CD14-positive monocyte (primary cell): Measurements from ENCODE around the gene MICU1. TPM values are rescaled to one million over a fixed set of nuclear protein-coding genes. Genes with fewer than 3 reads are reported as not detected.
A peak's percentile ranks its signal among the peaks of the same experiment; 100 is the strongest.
"Not testable (repeated sequence)": the region's sequence is repeated elsewhere in the genome, so short reads cannot be mapped to it uniquely, and the experiment has no call there.

ENCODE experiments used
- DNase-seq, 3 donors: peaks; one replicate each; pipeline ENCODE4 v3.0.0-alpha.2; 2011 to 2022
- H2AFZ ChIP-seq: 2 replicates; pipeline ENCODE4 v1.6.0; 2012; ENCODE audit warnings: mild to moderate bottlenecking, low read depth, low read length, inconsistent platforms; ENCODE audit not compliant: insufficient read depth, poor library complexity, severe bottlenecking
- H3K27ac ChIP-seq, 2 donors: 1 replicate in 1 of 2; 2 replicates in 1 of 2; pipeline ENCODE4 v1.5.1; 2012 to 2013; ENCODE audit warnings: low read length in 2 of 2, control low read depth in 1 of 2, inconsistent platforms in 1 of 2, low read depth in 1 of 2, mild to moderate bottlenecking in 1 of 2
- H3K27me3 ChIP-seq, 2 donors: one replicate each; pipeline versions ENCODE4 v1.6.0 to v1.6.1; 2011 to 2013; ENCODE audit warnings: low read length in 2 of 2; ENCODE audit not compliant: control insufficient read depth in 2 of 2, insufficient read depth in 2 of 2
- H3K36me3 ChIP-seq, 2 donors: replicated peaks in 1 of 2; 1 replicate in 1 of 2; 2 replicates in 1 of 2; pipeline versions ENCODE4 v1.5.1 to v1.6.1; 2012 to 2013; ENCODE audit warnings: low read length in 2 of 2, control low read depth in 1 of 2, inconsistent platforms in 1 of 2, mild to moderate bottlenecking in 1 of 2; ENCODE audit not compliant: insufficient read depth in 2 of 2, control insufficient read depth in 1 of 2
- H3K4me1 ChIP-seq, 2 donors: 1 replicate in 1 of 2; 2 replicates in 1 of 2; pipeline versions ENCODE4 v1.5.1 to v1.6.1; 2012 to 2013; ENCODE audit warnings: low read length in 2 of 2, control low read depth in 1 of 2, inconsistent platforms in 1 of 2, mild to moderate bottlenecking in 1 of 2, moderate library complexity in 1 of 2; ENCODE audit not compliant: insufficient read depth in 2 of 2, control insufficient read depth in 1 of 2
- H3K4me2 ChIP-seq: replicated peaks from 2 replicates; pipeline ENCODE3; 2012; ENCODE audit warnings: low read length, moderate library complexity, mild to moderate bottlenecking; ENCODE audit not compliant: poor library complexity, severe bottlenecking; ENCODE audit errors: extremely low read depth
- H3K4me3 ChIP-seq, 3 experiments: fragments of 200-600 bp in 1 of 3; sonication (generic) in 1 of 3; replicated peaks in 1 of 3; 1 replicate in 2 of 3; 2 replicates in 1 of 3; pipeline ENCODE4 v1.5.1; 2011 to 2013; ENCODE audit warnings: low read length in 3 of 3, mild to moderate bottlenecking in 3 of 3, control low read depth in 2 of 3, low read depth in 2 of 3, inconsistent platforms in 1 of 3, moderate library complexity in 1 of 3
- H3K79me2 ChIP-seq: 2 replicates; pipeline ENCODE4 v1.6.0; 2012; ENCODE audit warnings: mild to moderate bottlenecking, control low read depth, inconsistent platforms, low read length, moderate library complexity; ENCODE audit not compliant: insufficient read depth
- H3K9ac ChIP-seq: 2 replicates; pipeline ENCODE4 v1.6.0; 2017; ENCODE audit warnings: low read length, mild to moderate bottlenecking; ENCODE audit not compliant: insufficient read depth, poor library complexity, severe bottlenecking
- H3K9me3 ChIP-seq, 2 donors: replicated peaks in 1 of 2; 1 replicate in 1 of 2; 2 replicates in 1 of 2; pipeline versions ENCODE4 v1.5.1 to v1.6.1; 2012 to 2013; ENCODE audit warnings: low read length in 2 of 2, control low read depth in 1 of 2; ENCODE audit not compliant: control insufficient read depth in 1 of 2, insufficient read depth in 1 of 2
- H4K20me1 ChIP-seq: 2 replicates; pipeline ENCODE4 v1.6.0; 2012; ENCODE audit warnings: mild to moderate bottlenecking, low read length, control low read depth, moderate library complexity; ENCODE audit not compliant: insufficient read depth
- H3K27ac Mint-ChIP-seq, 7 donors: one replicate each; pipeline ENCODE4 v1.8.0; 2020; ENCODE audit warnings: mild to moderate bottlenecking in 7 of 7, mixed read lengths in 7 of 7, moderate library complexity in 6 of 7, inconsistent platforms in 2 of 7
- H3K27me3 Mint-ChIP-seq, 3 donors: one replicate each; pipeline ENCODE4 v1.8.0; 2021 to 2022; ENCODE audit warnings: low read depth in 3 of 3, mild to moderate bottlenecking in 3 of 3, mixed read lengths in 3 of 3, moderate library complexity in 3 of 3, inconsistent platforms in 1 of 3
- H3K36me3 Mint-ChIP-seq, 2 donors: one replicate each; pipeline ENCODE4 v1.8.0; 2020; ENCODE audit warnings: mixed read lengths in 2 of 2, inconsistent platforms in 1 of 2, mild to moderate bottlenecking in 1 of 2
- H3K4me1 Mint-ChIP-seq: one replicate; pipeline ENCODE4 v1.8.0; 2020; ENCODE audit warnings: mild to moderate bottlenecking, mixed read lengths
- H3K4me3 Mint-ChIP-seq, 2 donors: one replicate each; pipeline ENCODE4 v1.8.0; 2020; ENCODE audit warnings: mild to moderate bottlenecking in 2 of 2, mixed read lengths in 2 of 2, moderate library complexity in 1 of 2
- H3K9me3 Mint-ChIP-seq, 7 donors: one replicate each; pipeline ENCODE4 v1.8.0; 2020 to 2022; ENCODE audit warnings: mixed read lengths in 7 of 7, mild to moderate bottlenecking in 6 of 7, moderate library complexity in 6 of 7, inconsistent platforms in 2 of 7
- CTCF ChIP-seq: fragments of 200-600 bp; IDR thresholded peaks from one replicate; pipeline ENCODE4 v1.8.0; 2022; ENCODE audit warnings: antibody characterized with exemption, mild to moderate bottlenecking
- WGBS: methylation state at CpG from one replicate; pipeline ENCODE4 v1.1.5; 2013; ENCODE audit warnings: missing lambda C conversion rate; ENCODE audit not compliant: insufficient coverage; 5-methylcytosine and 5-hydroxymethylcytosine counted together
- intact Hi-C, 2 donors: fragments of 100-400 bp; cut with micrococcal nuclease; formaldehyde crosslinking; loops; one replicate each; pipeline versions ENCODE4 v1.15.0 to v1.15.1; 2023
- polyA plus RNA-seq, 3 donors: library from polyadenylated mRNA; depleted of rRNA in 1 of 3; unstranded in 2 of 3; stranded (reverse) in 1 of 3; fragments of 300-500 nt in 2 of 3; fragments of >200 nt in 1 of 3; fragmentation: Illumina TruSeq in 2 of 3; gene quantifications; 1 replicate in 2 of 3; 2 replicates in 1 of 3; pipeline ENCODE4 v1.2.3, GENCODE V29; 2012 to 2021

MICU1 gene
- polyA plus RNA-seq, 3 donors = 51.1 to 76.4 (median 51.7) TPM

DNA sequence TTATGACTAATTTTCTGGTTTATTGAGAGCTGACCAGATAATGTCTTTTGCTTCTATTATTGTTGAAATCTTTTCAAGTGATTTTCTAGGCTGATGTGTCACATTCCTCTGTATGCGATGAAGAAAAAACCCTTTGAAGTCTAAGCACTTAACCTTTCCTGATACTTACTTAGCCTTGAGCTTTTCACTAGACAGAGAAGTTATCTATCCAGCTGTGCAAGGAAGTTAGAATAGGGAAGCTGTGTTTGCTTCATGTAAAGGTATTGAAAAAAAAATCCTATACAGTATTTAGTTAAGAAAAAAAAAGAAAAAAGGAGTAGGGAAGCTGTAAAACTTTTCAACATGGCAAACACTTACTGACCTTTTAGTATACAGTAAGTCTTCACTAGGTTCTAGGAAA lies 153.6 kb downstream of the MICU1 start:
- H3K4me3 ChIP-seq = no peak overlapping the region
- no peaks in the 10 kb centered on the region for H4K20me1 ChIP-seq
- peaks cover 33 to 38% of the 10 kb centered on the region in 2 donors for H3K4me1 ChIP-seq
- no peaks in the 10 kb centered on the region for H3K27me3 ChIP-seq
- no peak for TF ChIP-seq CTCF
- no peak overlapping the region for H3K9ac ChIP-seq
- H3K4me2 ChIP-seq = no peak overlapping the region
- peaks cover 0 to 3% of the 10 kb centered on the region in 2 donors for H3K9me3 ChIP-seq
- Mint-ChIP-seq H3K4me3 (no peak overlapping the region), H3K27ac (peak overlapping the region in 5 of 7 donors; percentile 24 to 68 (median 37)), H3K27me3 (no peaks in the 10 kb centered on the region), H3K4me1 (peaks cover 45% of the 10 kb centered on the region), H3K36me3 (peaks cover 53 to 65% of the 10 kb centered on the region in 2 donors), H3K9me3 (peaks cover 0 to 4% (median 0%) of the 10 kb centered on the region in 7 donors)
- DNase-seq = peak in 1 of 3 donors; percentile 18
- no peak overlapping the region for H2AFZ ChIP-seq
- H3K36me3 ChIP-seq = peaks cover 35 to 62% of the 10 kb centered on the region in 2 donors
- no CpG with 5 or more reads among the region's 1 CpG for WGBS
- H3K79me2 ChIP-seq = no peaks in the 10 kb centered on the region
- intact Hi-C loops = no loop called here
- H3K27ac ChIP-seq = peak overlapping the region; percentile 22 to 65

DNA sequence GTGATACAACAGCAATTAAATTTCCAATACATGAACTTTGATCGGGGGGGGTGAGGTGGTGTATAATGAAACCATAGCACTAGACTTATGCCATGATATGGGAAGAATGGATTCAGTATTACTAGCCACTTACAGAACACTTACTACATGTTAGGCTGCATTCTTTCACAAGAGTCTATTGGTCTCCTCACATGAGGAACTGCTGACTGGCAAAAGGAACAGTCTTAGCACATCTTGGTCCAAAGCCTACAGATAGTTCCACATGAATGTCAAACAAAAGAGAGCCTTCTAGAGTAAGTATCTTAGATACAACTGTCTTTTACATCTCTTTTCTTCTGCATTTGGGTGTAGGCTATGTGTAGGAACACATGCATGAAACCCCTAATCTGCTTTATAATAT lies 155.2 kb downstream of the MICU1 start:
- Histone ChIP-seq H2AFZ (no peak overlapping the region), H3K9me3 (peaks cover 0 to 3% of the 10 kb centered on the region in 2 donors), H3K27me3 (no peaks in the 10 kb centered on the region), H3K9ac (no peak overlapping the region), H4K20me1 (no peaks in the 10 kb centered on the region), H3K4me2 (peak overlapping the region; percentile 9), H3K4me1 (peaks cover 33 to 41% of the 10 kb centered on the region in 2 donors), H3K36me3 (peaks cover 26 to 52% of the 10 kb centered on the region in 2 donors), H3K79me2 (no peaks in the 10 kb centered on the region), H3K27ac (peak overlapping the region; percentile 65 to 66), H3K4me3 (peak overlapping the region in 1 of 3 experiments; percentile 18)
- Mint-ChIP-seq H3K27ac (peak overlapping the region; percentile 78 to 88 (median 87)), H3K27me3 (no peaks in the 10 kb centered on the region), H3K4me1 (peaks cover 48% of the 10 kb centered on the region), H3K36me3 (peaks cover 50 to 63% of the 10 kb centered on the region in 2 donors), H3K9me3 (peaks cover 0 to 4% (median 1%) of the 10 kb centered on the region in 7 donors), H3K4me3 (no peak overlapping the region)
- intact Hi-C loops = no loop called here
- DNase-seq = peak; percentile 55 to 79 (median 64)
- no CpG with 5 or more reads among the region's 1 CpG for WGBS
- TF ChIP-seq CTCF = no peak

GRCh38 chr10:72467064-72467463 lies 158.8 kb downstream of the MICU1 start:
- H3K27ac Mint-ChIP-seq = peak overlapping the region in 6 of 7 donors; percentile 61 to 86 (median 72)
- H3K36me3 Mint-ChIP-seq = peaks cover 45 to 56% of the 10 kb centered on the region in 2 donors

More at GRCh38 chr10:72467064-72467463, 158.8 kb downstream of the MICU1 start:
- H3K9ac ChIP-seq, H3K27me3 ChIP-seq, H3K4me2 ChIP-seq, H4K20me1 ChIP-seq, intact Hi-C loops, DNase-seq, H2AFZ ChIP-seq, H3K9me3 ChIP-seq, H3K27me3 Mint-ChIP-seq, H3K9me3 Mint-ChIP-seq, H3K4me3 Mint-ChIP-seq, H3K4me3 ChIP-seq, H3K79me2 ChIP-seq: not testable (repeated sequence)
- peaks cover 24 to 30% of the 10 kb centered on the region in 2 donors for H3K4me1 ChIP-seq
- peaks cover 2 to 50% of the 10 kb centered on the region in 2 donors for H3K36me3 ChIP-seq
- 90% methylated on average over 2 of the region's 7 CpGs for WGBS
- H3K4me1 Mint-ChIP-seq = peaks cover 35% of the 10 kb centered on the region
- H3K27ac ChIP-seq = peak overlapping the region; percentile 20 to 39
